ENCODE data around the gene ASIP.

The ASIP gene

GRCh38 chr20:34231634-34232033 lies 9.6 kb upstream of the ASIP start:
- no peak for ATAC-seq
- TF ChIP-seq OSR1 (CRISPR knock-in tag; IDR thresholded peaks at IDR 0.05) = no peak
- no peak for TF ChIP-seq GLIS3 (CRISPR knock-in tag; IDR thresholded peaks at IDR 0.05)
- TF ChIP-seq RARB (CRISPR knock-in tag; IDR thresholded peaks at IDR 0.05) = no peak
- no peak for TF ChIP-seq ISL1 (CRISPR knock-in tag; IDR thresholded peaks at IDR 0.05)
- no peak for TF ChIP-seq ESRRG (CRISPR knock-in tag; IDR thresholded peaks at IDR 0.05)
- no peak for TF ChIP-seq SNAI2 (CRISPR knock-in tag; IDR thresholded peaks at IDR 0.05)
- no peak for TF ChIP-seq ZFP3 (CRISPR knock-in tag; IDR thresholded peaks at IDR 0.05)
- no peak for TF ChIP-seq ZC3H10 (CRISPR knock-in tag; IDR thresholded peaks at IDR 0.05)
- no peak for TF ChIP-seq TOX (CRISPR knock-in tag; IDR thresholded peaks at IDR 0.05; ENCODE audit: borderline replicate concordance)
- TF ChIP-seq CSDC2 (CRISPR knock-in tag; IDR thresholded peaks at IDR 0.05) = no peak
- TF ChIP-seq CSRNP3 (CRISPR knock-in tag; IDR thresholded peaks at IDR 0.05) = no peak
- no peak for TF ChIP-seq TCF4 (CRISPR knock-in tag; IDR thresholded peaks at IDR 0.05; ENCODE audit: borderline replicate concordance)
- TF ChIP-seq ARNTL (CRISPR knock-in tag; IDR thresholded peaks at IDR 0.05; ENCODE audit: borderline replicate concordance, low read depth) = no peak
- no peak for TF ChIP-seq BACH2 (CRISPR knock-in tag; IDR thresholded peaks at IDR 0.05; ENCODE audit: borderline replicate concordance)
- no peak for TF ChIP-seq POU6F1 (CRISPR knock-in tag; IDR thresholded peaks at IDR 0.05; ENCODE audit: borderline replicate concordance, low read depth)
- no peak for TF ChIP-seq TSHZ2 (CRISPR knock-in tag; IDR thresholded peaks at IDR 0.05)
- TF ChIP-seq CREB5 (CRISPR knock-in tag; IDR thresholded peaks at IDR 0.05; ENCODE audit: low read depth) = no peak

- TF ChIP-seq CREB5 (CRISPR knock-in tag; IDR thresholded peaks at IDR 0.05; ENCODE audit: low read depth) (no peak), TSHZ2 (CRISPR knock-in tag; IDR thresholded peaks at IDR 0.05) (no peak), CSRNP3 (CRISPR knock-in tag; IDR thresholded peaks at IDR 0.05) (no peak), TCF4 (CRISPR knock-in tag; IDR thresholded peaks at IDR 0.05; ENCODE audit: borderline replicate concordance) (no peak), GLIS3 (CRISPR knock-in tag; IDR thresholded peaks at IDR 0.05) (no peak), ZFP3 (CRISPR knock-in tag; IDR thresholded peaks at IDR 0.05) (no peak), OSR1 (CRISPR knock-in tag; IDR thresholded peaks at IDR 0.05) (no peak), ZFP30 (CRISPR knock-in tag; IDR thresholded peaks at IDR 0.05) (no peak), ARNTL (CRISPR knock-in tag; IDR thresholded peaks at IDR 0.05; ENCODE audit: borderline replicate concordance, low read depth) (no peak), ESRRG (CRISPR knock-in tag; IDR thresholded peaks at IDR 0.05) (no peak), ZNF70 (CRISPR knock-in tag; IDR thresholded peaks at IDR 0.05) (no peak), PPARA (CRISPR knock-in tag; IDR thresholded peaks at IDR 0.05; ENCODE audit: borderline replicate concordance) (no peak), ISL1 (CRISPR knock-in tag; IDR thresholded peaks at IDR 0.05) (no peak), CSDC2 (CRISPR knock-in tag; IDR thresholded peaks at IDR 0.05) (no peak), ZC3H10 (CRISPR knock-in tag; IDR thresholded peaks at IDR 0.05) (no peak), PATZ1 (CRISPR knock-in tag; IDR thresholded peaks at IDR 0.05; ENCODE audit: borderline replicate concordance) (no peak)
- ATAC-seq = no peak
Observed at GRCh38 chr20:34232494-34233087, 8.6 kb upstream of the ASIP start.

All from SK-N-SH treated with all-trans-retinoic acid at 6 μM for 48 hours (cell line).